H1 (cell line): ENCODE measurements around the gene RPS26. TPM values are rescaled to one million over a fixed set of nuclear protein-coding genes. Genes with fewer than 3 reads are reported as not detected.

Experiments used
- CTCF ChIA-PET: fragments of 300-600 bp; sonication (Branson Sonifier 250); formaldehyde crosslinking; loops from one replicate; lab custom pipeline; 2021; ENCODE audit not compliant: partially characterized antibody; lab: Charles Lee
- POLR2A ChIA-PET: fragments of 300-600 bp; sonication (Branson Sonifier 250); formaldehyde crosslinking; loops from one replicate; lab custom pipeline; 2021; ENCODE audit warnings: inconsistent platforms; ENCODE audit not compliant: partially characterized antibody; lab: Charles Lee
- DNase-seq, 2 experiments: peaks; one replicate each; pipeline versions ENCODE4 v3.0.0 to v3.0.0-alpha.2; 2010 to 2022; ENCODE audit warnings: low spot score in 2 of 2, low read depth in 1 of 2, mixed read lengths in 1 of 2
- FAIRE-seq: peaks from 2 replicates; lab custom pipeline; 2011; peaks lifted over from hg19 to GRCh38; lab: Jason Lieb, UNC
- H2AFZ ChIP-seq: 2 replicates; pipeline ENCODE4 v1.8.1; 2012; ENCODE audit warnings: low read length, inconsistent platforms
- H2AK5ac ChIP-seq: 2 replicates; pipeline ENCODE4 v1.6.1; 2013; ENCODE audit warnings: low read depth, low read length
- H2BK120ac ChIP-seq: replicated peaks from 2 replicates; pipeline ENCODE3; 2013; ENCODE audit warnings: low read depth, low read length, inconsistent platforms
- H2BK12ac ChIP-seq: 2 replicates; pipeline ENCODE4 v1.6.1; 2013; ENCODE audit warnings: low read depth, low read length
- H2BK15ac ChIP-seq: 2 replicates; pipeline ENCODE4 v1.6.1; 2013; ENCODE audit warnings: low read length
- H2BK20ac ChIP-seq: 2 replicates; pipeline ENCODE4 v1.6.1; 2013; ENCODE audit warnings: low read length
- H2BK5ac ChIP-seq: 2 replicates; pipeline ENCODE4 v1.6.1; 2013; ENCODE audit warnings: low read depth, low read length
- H3K14ac ChIP-seq: 2 replicates; pipeline ENCODE4 v1.6.1; 2013; ENCODE audit warnings: inconsistent platforms; ENCODE audit not compliant: insufficient read length
- H3K18ac ChIP-seq: 2 replicates; pipeline ENCODE4 v1.6.1; 2013; ENCODE audit warnings: low read length; ENCODE audit errors: extremely low read depth
- H3K23ac ChIP-seq: 2 replicates; pipeline ENCODE4 v1.6.1; 2013; ENCODE audit warnings: inconsistent platforms; ENCODE audit not compliant: insufficient read length
- H3K23me2 ChIP-seq: 2 replicates; pipeline ENCODE4 v1.6.1; 2013; ENCODE audit warnings: low read depth, low read length
- H3K27ac ChIP-seq: 2 replicates; pipeline ENCODE4 v1.6.1; 2011; ENCODE audit warnings: low read depth, low read length, inconsistent platforms
- H3K27me3 ChIP-seq, 4 experiments: replicated peaks in 1 of 4; 1 replicate in 1 of 4; 2 replicates in 3 of 4; pipeline versions ENCODE4 v1.6.1 to v1.8.1; 2011 to 2013; ENCODE audit warnings: low read length in 3 of 4, mild to moderate bottlenecking in 3 of 4, inconsistent platforms in 2 of 4, mixed read lengths in 2 of 4, moderate library complexity in 1 of 4; ENCODE audit not compliant: control insufficient read depth in 3 of 4, insufficient read depth in 3 of 4; ENCODE audit errors: extremely low read depth in 1 of 4
- H3K36me3 ChIP-seq, 4 experiments: 2 replicates each; pipeline versions ENCODE4 v1.6.1 to v1.8.1; 2011 to 2013; ENCODE audit warnings: mild to moderate bottlenecking in 4 of 4, low read length in 3 of 4, moderate library complexity in 2 of 4, control low read depth in 1 of 4, inconsistent platforms in 1 of 4; ENCODE audit not compliant: insufficient read depth in 4 of 4, control insufficient read depth in 2 of 4
- H3K4ac ChIP-seq: replicated peaks from 2 replicates; pipeline ENCODE3; 2013; ENCODE audit warnings: low read length, low read depth, mixed read lengths, inconsistent platforms; ENCODE audit not compliant: insufficient read length
- H3K4me1 ChIP-seq, 4 experiments: replicated peaks in 1 of 4; 1 replicate in 1 of 4; 2 replicates in 3 of 4; pipeline versions ENCODE4 v1.6.1 to v1.8.1; 2011 to 2013; ENCODE audit warnings: low read length in 3 of 4, inconsistent platforms in 2 of 4, mixed read lengths in 1 of 4; ENCODE audit not compliant: insufficient read depth in 4 of 4, control insufficient read depth in 3 of 4
- H3K4me2 ChIP-seq, 2 experiments: 2 replicates each; pipeline versions ENCODE4 v1.6.1 to v1.8.1; 2011 to 2013; ENCODE audit warnings: low read depth in 2 of 2, low read length in 2 of 2, control low read depth in 1 of 2, inconsistent platforms in 1 of 2, mild to moderate bottlenecking in 1 of 2; ENCODE audit not compliant: insufficient read depth in 1 of 2
- H3K4me3 ChIP-seq, 4 experiments: fragments of 200-600, 300-600 bp in 1 of 4; sonication (generic), shearing (Covaris generic), sonication (Bioruptor Twin) in 1 of 4; 2 replicates each; pipeline versions ENCODE4 v1.5.1 to v1.8.1; 2011 to 2016; ENCODE audit warnings: low read length in 4 of 4, low read depth in 3 of 4, control low read depth in 2 of 4, inconsistent platforms in 2 of 4, mild to moderate bottlenecking in 2 of 4, mixed read lengths in 1 of 4, moderate library complexity in 1 of 4; ENCODE audit not compliant: insufficient read depth in 2 of 4; ENCODE audit errors: extremely low read depth in 1 of 4
- H3K56ac ChIP-seq: replicated peaks from 2 replicates; pipeline ENCODE3; 2013; ENCODE audit warnings: low read depth, mild to moderate bottlenecking, mixed read lengths, low read length, inconsistent platforms; ENCODE audit not compliant: insufficient read length
- H3K79me1 ChIP-seq: 2 replicates; pipeline ENCODE4 v1.6.1; 2013; ENCODE audit warnings: low read depth, low read length, control low read depth
- H3K79me2 ChIP-seq, 2 experiments: 2 replicates each; pipeline versions ENCODE4 v1.6.1 to v1.8.1; 2012 to 2013; ENCODE audit warnings: low read length in 2 of 2, mild to moderate bottlenecking in 2 of 2, inconsistent platforms in 1 of 2; ENCODE audit not compliant: insufficient read depth in 2 of 2, control insufficient read depth in 1 of 2
- H3K9ac ChIP-seq, 4 experiments: replicated peaks in 1 of 4; 1 replicate in 1 of 4; 2 replicates in 3 of 4; pipeline versions ENCODE4 v1.6.1 to v1.8.1; 2011 to 2013; ENCODE audit warnings: low read depth in 3 of 4, low read length in 3 of 4, control low read depth in 2 of 4, mild to moderate bottlenecking in 2 of 4, moderate library complexity in 2 of 4, inconsistent platforms in 1 of 4; ENCODE audit errors: extremely low read depth in 1 of 4
- H3K9me3 ChIP-seq, 2 experiments: 2 replicates each; pipeline versions ENCODE4 v1.6.1 to v1.8.1; 2012 to 2013; ENCODE audit warnings: mild to moderate bottlenecking in 2 of 2, moderate library complexity in 2 of 2, control low read depth in 1 of 2, inconsistent platforms in 1 of 2, low read depth in 1 of 2, low read length in 1 of 2, mixed read lengths in 1 of 2; ENCODE audit not compliant: insufficient read depth in 2 of 2
- H4K20me1 ChIP-seq, 2 experiments: replicated peaks in 1 of 2; 2 replicates each; pipeline versions ENCODE3 to v1.8.1; 2011 to 2013; ENCODE audit warnings: inconsistent platforms in 2 of 2, low read length in 2 of 2, mild to moderate bottlenecking in 1 of 2; ENCODE audit not compliant: insufficient read depth in 2 of 2, control insufficient read depth in 1 of 2
- H4K5ac ChIP-seq: 2 replicates; pipeline ENCODE4 v1.6.1; 2013; ENCODE audit warnings: low read length, low read depth, mixed read lengths, inconsistent platforms; ENCODE audit not compliant: insufficient read length
- H4K8ac ChIP-seq: 2 replicates; pipeline ENCODE4 v1.8.0; 2013; ENCODE audit warnings: mild to moderate bottlenecking, moderate library complexity, low read length, inconsistent platforms; ENCODE audit not compliant: insufficient read depth; ENCODE audit errors: extremely low read depth
- H4K91ac ChIP-seq: replicated peaks from 2 replicates; pipeline ENCODE3; 2013; ENCODE audit warnings: low read length, mixed read lengths, inconsistent platforms; ENCODE audit not compliant: insufficient read length
- BCL11A ChIP-seq, 2 experiments: IDR thresholded peaks; one replicate each; pipeline ENCODE4 v1.6.1; 2011; ENCODE audit warnings: low read depth in 2 of 2, low read length in 2 of 2, mild to moderate bottlenecking in 2 of 2
- HDAC6 ChIP-seq: IDR thresholded peaks from one replicate; pipeline ENCODE4 v1.7.1; 2012; ENCODE audit warnings: low read depth, mild to moderate bottlenecking, inconsistent platforms, low read length, moderate library complexity
- JUND ChIP-seq: IDR thresholded peaks from 2 replicates; pipeline ENCODE4 v1.6.1; 2011; ENCODE audit warnings: mild to moderate bottlenecking, improper control_type of control experiment, low read length
- KDM1A ChIP-seq: fragments of 200-600, 300-600 bp; sonication (generic); IDR thresholded peaks from 2 replicates; pipeline ENCODE4 v1.7.1; 2016; ENCODE audit warnings: mild to moderate bottlenecking, low read length, borderline replicate concordance
- MAFK ChIP-seq: IDR thresholded peaks from 2 replicates; pipeline ENCODE4 v1.6.1; 2012; ENCODE audit warnings: low read depth, mild to moderate bottlenecking, improper control_type of control experiment, low read length
- NRF1 ChIP-seq: IDR thresholded peaks from 2 replicates; pipeline ENCODE4 v1.6.1; 2011; ENCODE audit warnings: mild to moderate bottlenecking, low read depth, low read length, improper control_type of control experiment
- RAD21 ChIP-seq, 2 experiments: IDR thresholded peaks in 1 of 2; conservative IDR thresholded peaks in 1 of 2; 2 replicates each; pipeline ENCODE4 v1.6.1; 2011; ENCODE audit warnings: low read depth in 2 of 2, low read length in 2 of 2, improper control_type of control experiment in 1 of 2, inconsistent platforms in 1 of 2, mild to moderate bottlenecking in 1 of 2, moderate library complexity in 1 of 2
- SIN3A ChIP-seq, 2 experiments: IDR thresholded peaks in 1 of 2; conservative IDR thresholded peaks in 1 of 2; 2 replicates each; pipeline ENCODE4 v1.6.1; 2011 to 2012; ENCODE audit warnings: low read length in 2 of 2, improper control_type of control experiment in 1 of 2, low read depth in 1 of 2, mild to moderate bottlenecking in 1 of 2
- SIX5 ChIP-seq: IDR thresholded peaks from 2 replicates; pipeline ENCODE4 v1.6.1; 2011; ENCODE audit warnings: mild to moderate bottlenecking, low read depth, low read length
- TEAD4 ChIP-seq: IDR thresholded peaks from 2 replicates; pipeline ENCODE4 v1.6.1; 2012; ENCODE audit warnings: low read depth, low read length, inconsistent platforms, mixed read lengths
- YY1 ChIP-seq: IDR thresholded peaks from 2 replicates; pipeline ENCODE4 v1.6.1; 2011; ENCODE audit warnings: low read depth, mild to moderate bottlenecking, low read length
- WGBS, 2 experiments: shearing (Covaris generic) in 1 of 2; methylation state at CpG; one replicate each; pipeline versions ENCODE4 v1.1.6 to v1.1.7; 2013 to 2015; ENCODE audit warnings: low lambda C conversion rate in 2 of 2, mixed read lengths in 2 of 2, inconsistent platforms in 1 of 2, low coverage in 1 of 2, missing lambda C conversion rate in 1 of 2; ENCODE audit not compliant: insufficient replicate concordance in 2 of 2, insufficient coverage in 1 of 2, insufficient read length in 1 of 2; ENCODE audit errors: extremely low coverage in 1 of 2, missing lambda C conversion rate in 1 of 2; 5-methylcytosine and 5-hydroxymethylcytosine counted together
- polyA plus RNA-seq, 7 experiments: library from polyadenylated mRNA; depleted of rRNA in 3 of 7; stranded (reverse) in 5 of 7; unstranded in 2 of 7; fragments of >200 nt in 5 of 7; fragments of 200-250 nt in 2 of 7; gene quantifications; 1 replicate in 5 of 7; 2 replicates in 1 of 7; 4 replicates in 1 of 7; pipeline versions ENCODE4 v1.2.1 to v1.2.3, GENCODE V29; 2011 to 2013; ENCODE audit warnings: missing spikeins in 2 of 7, mixed read lengths in 2 of 7
- total RNA-seq: library from RNA; stranded (reverse); fragmentation: NEBNext Ultra II Directional; extraction: Animal tissue kit (Norgen Biotek cat#: 25700); gene quantifications from 2 replicates; pipeline ENCODE4 v1.2.1, GENCODE V29; 2021
- TF ChIP-seq, protein P1 (sequence below): IDR thresholded peaks from 2 replicates; pipeline ENCODE4 v1.6.1; 2011; ENCODE audit warnings: low read depth, mild to moderate bottlenecking, low read length; ENCODE audit not compliant: insufficient read depth

Gene RPS26
- total and polyA plus RNA-seq, 2 of the 8 experiments (the other 6 are each of a cell fraction or from before 2014, with no cell fraction given) = 53.4 to 1,922 TPM

DNA sequence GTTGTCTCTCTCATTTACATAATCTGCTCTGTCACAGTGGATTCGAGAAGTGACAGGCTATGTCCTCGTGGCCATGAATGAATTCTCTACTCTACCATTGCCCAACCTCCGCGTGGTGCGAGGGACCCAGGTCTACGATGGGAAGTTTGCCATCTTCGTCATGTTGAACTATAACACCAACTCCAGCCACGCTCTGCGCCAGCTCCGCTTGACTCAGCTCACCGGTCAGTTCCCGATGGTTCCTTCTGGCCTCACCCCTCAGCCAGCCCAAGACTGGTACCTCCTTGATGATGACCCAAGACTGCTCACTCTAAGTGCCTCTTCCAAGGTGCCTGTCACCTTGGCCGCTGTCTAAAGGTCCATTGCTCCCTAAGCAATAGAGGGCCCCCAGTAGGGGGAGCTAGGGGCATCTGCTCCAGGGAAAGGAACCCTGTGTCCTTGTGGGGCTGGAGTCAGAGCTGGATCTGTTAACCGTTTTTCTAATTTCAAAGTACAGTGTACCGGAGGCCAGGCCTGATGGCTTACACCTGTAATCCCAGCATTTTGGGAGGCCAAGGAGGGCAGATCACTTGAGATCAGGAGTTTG, 43.3 kb downstream of the RPS26 start:
- no peaks in the 10 kb centered on the region for H3K27me3 ChIP-seq
- H3K18ac ChIP-seq = no peak overlapping the region
- H3K56ac ChIP-seq = no peak overlapping the region
- ChIA-PET CTCF (interaction anchor here (0.6 to 4.8 kb wide), 21 partner anchors 11 to 347 kb away, joined by 3 to 38 read pairs (median 4); partner anchors contain the start of genes PA2G4, SUOX and ZC3H10), POLR2A (interaction anchor here (0.6 to 8.9 kb wide), 8 partner anchors 10 to 1043 kb away, joined by 3 to 112 read pairs (median 4); partner anchors contain the start of genes ESYT1, LRP1, PA2G4 and RPL41)
- no peak overlapping the region for H3K4me3 ChIP-seq
- peaks cover 2 to 10% of the 10 kb centered on the region in 2 experiments for H4K20me1 ChIP-seq
- peak overlapping the region; percentile 22; the same call in 1 of the 2 replicates for H4K8ac ChIP-seq
- no peak overlapping the region for H3K4ac ChIP-seq
- H3K79me1 ChIP-seq = peaks cover 7% of the 10 kb centered on the region; the same call in 1 of the 2 replicates
- no peak overlapping the region for H3K27ac ChIP-seq
- H2AFZ ChIP-seq = no peak overlapping the region
- no peak for FAIRE-seq
- H3K9ac ChIP-seq = no peak overlapping the region
- no peak overlapping the region for H3K14ac ChIP-seq
- H2BK15ac ChIP-seq = no peak overlapping the region
- H4K5ac ChIP-seq = no peak overlapping the region
- no peaks in the 10 kb centered on the region for H3K9me3 ChIP-seq
- peaks cover 6% of the 10 kb centered on the region; the same call in 1 of the 2 replicates for H3K23me2 ChIP-seq
- H2BK120ac ChIP-seq = no peak overlapping the region
- peaks cover 18 to 45% (median 33%) of the 10 kb centered on the region in 4 experiments for H3K36me3 ChIP-seq
- H3K4me2 ChIP-seq = no peak overlapping the region
- no peak overlapping the region; the same call in 1 of the 2 replicates for H2AK5ac ChIP-seq
- H2BK12ac ChIP-seq = no peak overlapping the region
- H3K23ac ChIP-seq = no peak overlapping the region
- H4K91ac ChIP-seq = no peak overlapping the region
- peaks cover 3 to 13% (median 10%) of the 10 kb centered on the region in 4 experiments for H3K4me1 ChIP-seq
- H2BK20ac ChIP-seq = no peak overlapping the region
- WGBS, 2 experiments = 91% methylated on average over 15 of the region's 15 CpGs; no CpG with 5 or more reads in 1 of the 2 experiments
- DNase-seq = peak in 1 of 2 experiments; percentile 75
- H3K79me2 ChIP-seq = peaks cover 0 to 27% of the 10 kb centered on the region in 2 experiments; a peak in 2 of 4 replicates
- no peak overlapping the region for H2BK5ac ChIP-seq
- TF ChIP-seq HDAC6 = no peak
- no peak for TF ChIP-seq NRF1
- TF ChIP-seq SIX5 = no peak
- no peak for TF ChIP-seq KDM1A
- no peak for TF ChIP-seq JUND
- TF ChIP-seq, protein P1, sequence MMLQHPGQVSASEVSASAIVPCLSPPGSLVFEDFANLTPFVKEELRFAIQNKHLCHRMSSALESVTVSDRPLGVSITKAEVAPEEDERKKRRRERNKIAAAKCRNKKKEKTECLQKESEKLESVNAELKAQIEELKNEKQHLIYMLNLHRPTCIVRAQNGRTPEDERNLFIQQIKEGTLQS = no peak
- TF ChIP-seq YY1 = no peak
- TF ChIP-seq BCL11A (IDR thresholded peaks at IDR 0.05; ENCODE audit: low read depth in 2 of 2, low read length in 2 of 2) = no peak
- peak; percentile 43 to 59 for TF ChIP-seq RAD21 (IDR thresholded peaks at IDR 0.05 in 1 of 2, conservative IDR thresholded peaks at IDR 0.05 in 1 of 2; ENCODE audit: low read depth in 2 of 2, low read length in 2 of 2)
- TF ChIP-seq TEAD4 = no peak
- TF ChIP-seq SIN3A (conservative IDR thresholded peaks at IDR 0.05 in 1 of 2, IDR thresholded peaks at IDR 0.05 in 1 of 2; ENCODE audit: low read depth in 1 of 2, low read length in 2 of 2) = 0 out of 4 replicates have a peak, but pooled peaks have one; percentile 31 to 70
- no peak for TF ChIP-seq MAFK
